Measurements from ENCODE around the gene NAV3.

DNA sequence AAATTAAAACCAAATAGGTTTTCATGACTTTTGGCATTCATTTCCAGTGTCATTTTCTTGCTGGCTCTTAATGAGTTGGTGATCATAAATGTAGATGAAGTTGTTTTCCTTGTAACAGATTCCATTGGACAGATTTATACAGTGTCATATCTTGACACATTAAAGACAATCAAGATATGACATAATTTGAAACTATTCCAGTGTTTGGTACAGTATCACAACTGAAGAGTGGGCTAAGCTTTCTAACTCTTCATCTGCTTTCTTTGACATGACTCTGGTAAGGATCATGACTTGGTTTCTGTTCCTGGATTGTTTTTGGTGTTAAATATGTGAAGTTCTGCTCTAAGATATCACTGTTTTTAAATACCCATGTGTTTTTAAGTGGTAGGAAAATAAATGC, 289.6 kb downstream of the NAV3 start:
- TF ChIP-seq, protein P1, sequence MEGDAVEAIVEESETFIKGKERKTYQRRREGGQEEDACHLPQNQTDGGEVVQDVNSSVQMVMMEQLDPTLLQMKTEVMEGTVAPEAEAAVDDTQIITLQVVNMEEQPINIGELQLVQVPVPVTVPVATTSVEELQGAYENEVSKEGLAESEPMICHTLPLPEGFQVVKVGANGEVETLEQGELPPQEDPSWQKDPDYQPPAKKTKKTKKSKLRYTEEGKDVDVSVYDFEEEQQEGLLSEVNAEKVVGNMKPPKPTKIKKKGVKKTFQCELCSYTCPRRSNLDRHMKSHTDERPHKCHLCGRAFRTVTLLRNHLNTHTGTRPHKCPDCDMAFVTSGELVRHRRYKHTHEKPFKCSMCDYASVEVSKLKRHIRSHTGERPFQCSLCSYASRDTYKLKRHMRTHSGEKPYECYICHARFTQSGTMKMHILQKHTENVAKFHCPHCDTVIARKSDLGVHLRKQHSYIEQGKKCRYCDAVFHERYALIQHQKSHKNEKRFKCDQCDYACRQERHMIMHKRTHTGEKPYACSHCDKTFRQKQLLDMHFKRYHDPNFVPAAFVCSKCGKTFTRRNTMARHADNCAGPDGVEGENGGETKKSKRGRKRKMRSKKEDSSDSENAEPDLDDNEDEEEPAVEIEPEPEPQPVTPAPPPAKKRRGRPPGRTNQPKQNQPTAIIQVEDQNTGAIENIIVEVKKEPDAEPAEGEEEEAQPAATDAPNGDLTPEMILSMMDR (IDR thresholded peaks at IDR 0.05; ENCODE audit: low read depth, low read length), result no peak
- no peak for TF ChIP-seq EZH2phosphoT487 (IDR thresholded peaks at IDR 0.05; ENCODE audit: low read depth)

All from OCI-LY3 (cell line).